Thyroid gland (tissue), 4 donors: Measurements from ENCODE around the gene HYCC1.

ENCODE experiments used
- CTCF ChIP-seq, 6 experiments: fragments of 200-600 bp in 3 of 6; fragments of 450-650 bp in 3 of 6; sonication (generic) in 3 of 6; IDR thresholded peaks; one replicate each; pipeline ENCODE4 v1.5.1; 2016 to 2019; ENCODE audit warnings: antibody characterized with exemption in 6 of 6, mild to moderate bottlenecking in 2 of 6, inconsistent platforms in 1 of 6, moderate library complexity in 1 of 6
- POLR2A ChIP-seq, 2 donors: fragments of 450-650 bp; IDR thresholded peaks; one replicate each; pipeline ENCODE4 v1.6.1; 2017; ENCODE audit warnings: antibody characterized with exemption in 2 of 2, mild to moderate bottlenecking in 2 of 2, moderate library complexity in 1 of 2

- TF ChIP-seq CTCF (IDR thresholded peaks at IDR 0.05) (no peak), POLR2A (IDR thresholded peaks at IDR 0.05) (no peak)
Measured at GRCh38 chr7:23004247-23004520, 9.7 kb downstream of the HYCC1 start.
